ENCODE results near the gene RFPL1.

Gene RFPL1

DNA sequence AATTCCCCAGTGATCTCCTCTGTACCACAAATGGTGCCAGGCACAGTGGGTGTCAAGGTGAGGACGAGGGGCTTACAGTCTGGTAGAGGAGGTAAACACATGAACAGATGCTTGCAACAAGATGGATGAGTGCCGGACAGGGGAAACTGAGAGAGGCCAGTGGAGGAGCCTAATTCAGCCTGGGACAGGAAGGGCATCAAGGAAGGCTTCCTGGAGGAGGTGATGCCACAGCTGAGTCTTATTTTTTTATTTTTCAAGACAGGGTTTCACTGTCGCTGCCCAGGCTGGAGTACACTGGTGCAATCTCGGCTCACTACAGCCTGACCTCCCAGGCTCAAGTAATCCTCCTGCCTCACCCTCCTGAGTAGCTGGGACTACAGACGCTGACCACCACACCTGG lies 22.9 kb downstream of the RFPL1 start:
- TF ChIP-seq EZH2phosphoT487 (IDR thresholded peaks at IDR 0.05; ENCODE audit: borderline replicate concordance) (no peak), CTCF (conservative IDR thresholded peaks at IDR 0.05; ENCODE audit: low read length) (no peak)
- Histone ChIP-seq H3K4me1 (ENCODE audit: insufficient read depth, low read length, poor library complexity, severe bottlenecking) (no peaks in the 10 kb centered on the region), H3K4me2 (ENCODE audit: low read depth, low read length, poor library complexity, severe bottlenecking) (no peak overlapping the region), H4K20me1 (ENCODE audit: insufficient read depth, low read length, poor library complexity, severe bottlenecking) (no peaks in the 10 kb centered on the region), H3K9me3 (ENCODE audit: insufficient read depth, low read depth, low read length) (no peaks in the 10 kb centered on the region), H3K27me3 (ENCODE audit: insufficient read depth, low read length, poor library complexity, severe bottlenecking) (no peaks in the 10 kb centered on the region), H3F3A (ENCODE audit: low read depth) (no peaks in the 10 kb centered on the region), H3K9ac (ENCODE audit: low read depth, low read length, poor library complexity, severe bottlenecking) (no peak overlapping the region), H3K4me3 (ENCODE audit: low read length, poor library complexity, severe bottlenecking) (no peak overlapping the region), H3K36me3 (ENCODE audit: insufficient read depth, low read length) (no peaks in the 10 kb centered on the region), H3K9me2 (replicated peaks; ENCODE audit: low read depth, low read length) (no peaks in the 10 kb centered on the region), H2AFZ (ENCODE audit: low read length) (no peak overlapping the region), H3K79me2 (ENCODE audit: insufficient read depth, low read length) (no peaks in the 10 kb centered on the region)

- Histone ChIP-seq H3K79me2 (ENCODE audit: insufficient read depth, low read length) (no peaks in the 10 kb centered on the region), H3K9ac (ENCODE audit: low read depth, low read length, poor library complexity, severe bottlenecking) (no peak overlapping the region), H3F3A (ENCODE audit: low read depth) (no peaks in the 10 kb centered on the region), H3K9me3 (ENCODE audit: insufficient read depth, low read depth, low read length) (no peaks in the 10 kb centered on the region), H3K4me3 (ENCODE audit: low read length, poor library complexity, severe bottlenecking) (no peak overlapping the region), H3K4me1 (ENCODE audit: insufficient read depth, low read length, poor library complexity, severe bottlenecking) (no peaks in the 10 kb centered on the region), H2AFZ (ENCODE audit: low read length) (no peak overlapping the region), H4K20me1 (ENCODE audit: insufficient read depth, low read length, poor library complexity, severe bottlenecking) (no peaks in the 10 kb centered on the region), H3K36me3 (ENCODE audit: insufficient read depth, low read length) (no peaks in the 10 kb centered on the region), H3K9me2 (replicated peaks; ENCODE audit: low read depth, low read length) (no peaks in the 10 kb centered on the region), H3K4me2 (ENCODE audit: low read depth, low read length, poor library complexity, severe bottlenecking) (no peak overlapping the region), H3K27me3 (ENCODE audit: insufficient read depth, low read length, poor library complexity, severe bottlenecking) (no peaks in the 10 kb centered on the region)
- TF ChIP-seq CTCF (conservative IDR thresholded peaks at IDR 0.05; ENCODE audit: low read length), result no peak
- TF ChIP-seq EZH2phosphoT487 (IDR thresholded peaks at IDR 0.05; ENCODE audit: borderline replicate concordance), result no peak
Measured at GRCh38 chr22:29463629-29464028, 25.2 kb downstream of the RFPL1 start.

GRCh38 chr22:29464581-29464980 lies 26.2 kb downstream of the RFPL1 start:
- no peak overlapping the region for H2AFZ ChIP-seq (ENCODE audit: low read length)
- no peaks in the 10 kb centered on the region for H3K9me3 ChIP-seq (ENCODE audit: insufficient read depth, low read depth, low read length)
- no peaks in the 10 kb centered on the region for H3K4me1 ChIP-seq (ENCODE audit: insufficient read depth, low read length, poor library complexity, severe bottlenecking)
- no peak overlapping the region for H3K9ac ChIP-seq (ENCODE audit: low read depth, low read length, poor library complexity, severe bottlenecking)
- TF ChIP-seq EZH2phosphoT487 (IDR thresholded peaks at IDR 0.05; ENCODE audit: borderline replicate concordance) (no peak), CTCF (conservative IDR thresholded peaks at IDR 0.05; ENCODE audit: low read length) (no peak)
- H3K9me2 ChIP-seq (replicated peaks; ENCODE audit: low read depth, low read length), result no peaks in the 10 kb centered on the region
- H3K27me3 ChIP-seq (ENCODE audit: insufficient read depth, low read length, poor library complexity, severe bottlenecking), result no peaks in the 10 kb centered on the region
- H3F3A ChIP-seq (ENCODE audit: low read depth), result no peaks in the 10 kb centered on the region
- H3K4me2 ChIP-seq (ENCODE audit: low read depth, low read length, poor library complexity, severe bottlenecking), result no peak overlapping the region
- no peaks in the 10 kb centered on the region for H4K20me1 ChIP-seq (ENCODE audit: insufficient read depth, low read length, poor library complexity, severe bottlenecking)
- H3K79me2 ChIP-seq (ENCODE audit: insufficient read depth, low read length), result no peaks in the 10 kb centered on the region
- no peak overlapping the region for H3K4me3 ChIP-seq (ENCODE audit: low read length, poor library complexity, severe bottlenecking)
- no peaks in the 10 kb centered on the region for H3K36me3 ChIP-seq (ENCODE audit: insufficient read depth, low read length)
